GM12878 (cell line): ENCODE results near the gene SEMA3C. TPM values are rescaled to one million over a fixed set of nuclear protein-coding genes. Genes with fewer than 3 reads are reported as not detected.

Experiments used
- ATAC-seq: fragments of 200-7000 bp; cut with Tn5 transposase; 3 replicates; pipeline ENCODE4 v1.9.1; 2020; ENCODE audit warnings: mild to moderate bottlenecking, moderate library complexity
- BruUV-seq: library from RNA; stranded (reverse); fragments of 400-500 nt; replicated peaks from 2 replicates; lab custom pipeline; 2021; lab: Mats Ljungman, UMichigan
- CTCF ChIA-PET: fragments of 300-600 bp; sonication (Branson Sonifier 250); formaldehyde crosslinking; extraction: SDS; loops from one replicate; lab custom pipeline; 2021; ENCODE audit warnings: inconsistent platforms; lab: Yijun Ruan, JAX
- POLR2A ChIA-PET: fragments of 350-600 bp; formaldehyde crosslinking; extraction: SDS; loops from one replicate; lab custom pipeline; 2021; ENCODE audit warnings: inconsistent platforms; lab: Charles Lee
- RAD21 ChIA-PET: fragments of 300-600 bp; sonication (Branson Sonifier 250); formaldehyde crosslinking; loops from one replicate; lab custom pipeline; 2023; ENCODE audit warnings: antibody characterized with exemption; ENCODE audit not compliant: unreplicated experiment; lab: Charles Lee
- SMC1A ChIA-PET: fragments of 300-600 bp; sonication (Branson Sonifier 250); formaldehyde crosslinking; loops from one replicate; lab custom pipeline; 2023; ENCODE audit not compliant: unreplicated experiment, uncharacterized antibody; lab: Charles Lee
- DNase-seq: peaks from one replicate; pipeline ENCODE4 v3.0.0-alpha.2; 2011; ENCODE audit warnings: low read depth, low spot score
- FAIRE-seq: peaks from 3 replicates; lab custom pipeline; 2011; peaks lifted over from hg19 to GRCh38; lab: Jason Lieb, UNC
- H2AFZ ChIP-seq: 2 replicates; pipeline ENCODE4 v1.6.0; 2011; ENCODE audit warnings: low read depth, low read length, control low read depth; ENCODE audit not compliant: control insufficient read depth
- H3K27ac ChIP-seq: 2 replicates; pipeline ENCODE4 v1.5.1; 2011; ENCODE audit warnings: control low read depth; ENCODE audit not compliant: control insufficient read depth, insufficient read depth
- H3K27me3 ChIP-seq, 2 experiments: replicated peaks in 1 of 2; 2 replicates each; pipeline versions ENCODE4 v1.6.0 to v1.6.1; 2011; ENCODE audit warnings: low read length in 1 of 2; ENCODE audit not compliant: control insufficient read depth in 2 of 2, insufficient read depth in 2 of 2
- H3K36me3 ChIP-seq, 2 experiments: 2 replicates each; pipeline ENCODE4 v1.5.1; 2011; ENCODE audit warnings: low read length in 1 of 2; ENCODE audit not compliant: control insufficient read depth in 2 of 2, insufficient read depth in 2 of 2
- H3K4me1 ChIP-seq: 2 replicates; pipeline ENCODE4 v1.6.1; 2011; ENCODE audit warnings: mild to moderate bottlenecking, low read length, moderate library complexity, mixed read lengths; ENCODE audit not compliant: control insufficient read depth, insufficient read depth
- H3K4me2 ChIP-seq: 2 replicates; pipeline ENCODE4 v1.6.0; 2011; ENCODE audit warnings: control low read depth; ENCODE audit not compliant: control insufficient read depth, insufficient read depth
- H3K4me3 ChIP-seq: fragments of 200-600 bp; sonication (generic); 2 replicates; pipeline ENCODE4 v1.5.1; 2016
- H3K79me2 ChIP-seq: 2 replicates; pipeline ENCODE4 v1.6.0; 2011; ENCODE audit warnings: low read length; ENCODE audit not compliant: control insufficient read depth, insufficient read depth
- H3K9ac ChIP-seq: 2 replicates; pipeline ENCODE4 v1.8.0; 2011; ENCODE audit warnings: low read length, control low read depth, mixed read lengths; ENCODE audit not compliant: control insufficient read depth, insufficient read depth
- H3K9me3 ChIP-seq: replicated peaks from 3 replicates; pipeline ENCODE4 v1.5.1; 2011; ENCODE audit warnings: mild to moderate bottlenecking, low read length; ENCODE audit not compliant: control insufficient read depth, insufficient read depth
- H4K20me1 ChIP-seq: 2 replicates; pipeline ENCODE4 v1.6.0; 2011; ENCODE audit not compliant: control insufficient read depth, insufficient read depth
- BACH1 ChIP-seq: fragments of 450-650 bp; IDR thresholded peaks from 2 replicates; pipeline ENCODE4 v1.6.1; 2017; ENCODE audit warnings: mild to moderate bottlenecking, borderline replicate concordance
- EED ChIP-seq: sonication (generic); IDR thresholded peaks from 2 replicates; pipeline ENCODE4 v1.6.1; 2016; ENCODE audit warnings: antibody characterized with exemption, low read depth
- EP300 ChIP-seq, 2 experiments: fragments of 150-350 bp in 1 of 2; IDR thresholded peaks; 2 replicates each; pipeline ENCODE4 v1.6.1; 2011 to 2012; ENCODE audit warnings: low read depth in 2 of 2, low read length in 2 of 2, borderline replicate concordance in 1 of 2, improper control_type of control experiment in 1 of 2, inconsistent platforms in 1 of 2; ENCODE audit not compliant: control insufficient read depth in 1 of 2
- PAX5 ChIP-seq: IDR thresholded peaks from 2 replicates; pipeline ENCODE4 v1.6.1; 2011; ENCODE audit warnings: low read depth, low read length, borderline replicate concordance
- RBBP5 ChIP-seq: fragments of 200-600 bp; sonication (generic); conservative IDR thresholded peaks from 2 replicates; pipeline ENCODE4 v1.6.1; 2016
- RUNX3 ChIP-seq: IDR thresholded peaks from 2 replicates; pipeline ENCODE4 v1.6.1; 2012; ENCODE audit warnings: low read length, inconsistent platforms
- SMC3 ChIP-seq: IDR thresholded peaks from 2 replicates; pipeline ENCODE4 v1.6.1; 2011; ENCODE audit warnings: low read length, improper control_type of control experiment, borderline replicate concordance
- WGBS: methylation state at CpG from one replicate; pipeline ENCODE4 v1.1.6; 2016; ENCODE audit warnings: low lambda C conversion rate; ENCODE audit not compliant: insufficient replicate concordance, insufficient coverage; ENCODE audit errors: missing lambda C conversion rate; 5-methylcytosine and 5-hydroxymethylcytosine counted together
- in situ Hi-C: fragments of 300-500 bp; cut with MboI; formaldehyde crosslinking; loops from 9 replicates; pipeline ENCODE4 v1.14.3; 2018; ENCODE audit warnings: mixed read lengths
- intact Hi-C: fragments of 100-400 bp; cut with micrococcal nuclease; formaldehyde crosslinking; loops from one replicate; pipeline ENCODE4 v1.14.2; 2022; ENCODE audit not compliant: unreplicated experiment
- polyA plus RNA-seq, 11 experiments: library from polyadenylated mRNA; depleted of rRNA in 4 of 11; unstranded in 6 of 11; stranded (reverse) in 5 of 11; fragments of >200 nt; fragmentation: Nextera tagmentation in 4 of 11; fragmentation: Illumina TruSeq in 1 of 11; extraction: Ambion mirVana in 4 of 11; extraction: Trizol in 1 of 11; gene quantifications; 1 replicate in 1 of 11; 2 replicates in 10 of 11; pipeline versions ENCODE4 v1.2.1 to v1.2.3, GENCODE V29; 2011 to 2016; ENCODE audit warnings: inconsistent platforms in 2 of 11, missing spikeins in 2 of 11, low read depth in 1 of 11
- total RNA-seq, 4 experiments: library from RNA; depleted of rRNA in 3 of 4; stranded (reverse); fragments of >200 nt in 3 of 4; fragmentation: Illumina TruSeq in 1 of 4; extraction: Trizol in 1 of 4; gene quantifications; 2 replicates each; pipeline versions ENCODE4 v1.2.1 to v1.2.3, GENCODE V29; 2013 to 2021
- TF ChIP-seq, protein P1 (sequence below): fragments of 450-650 bp; IDR thresholded peaks from 2 replicates; pipeline ENCODE4 v1.6.1; 2017; ENCODE audit warnings: mild to moderate bottlenecking, low read depth, inconsistent platforms; ENCODE audit not compliant: poor library complexity, severe bottlenecking
- TF ChIP-seq, protein P2 (sequence below): IDR thresholded peaks from 2 replicates; pipeline ENCODE4 v1.6.1; 2011; ENCODE audit warnings: borderline replicate concordance, low read depth, mild to moderate bottlenecking, moderate library complexity, mixed read lengths, low read length; ENCODE audit not compliant: insufficient read depth; ENCODE audit errors: extremely low read length

The SEMA3C gene
- total and polyA plus RNA-seq, 10 of the 15 experiments (the other 5 are each of a cell fraction or from before 2014, with no cell fraction given): 0.01 to 0.41 (median 0.11) TPM; not detected in 6

DNA sequence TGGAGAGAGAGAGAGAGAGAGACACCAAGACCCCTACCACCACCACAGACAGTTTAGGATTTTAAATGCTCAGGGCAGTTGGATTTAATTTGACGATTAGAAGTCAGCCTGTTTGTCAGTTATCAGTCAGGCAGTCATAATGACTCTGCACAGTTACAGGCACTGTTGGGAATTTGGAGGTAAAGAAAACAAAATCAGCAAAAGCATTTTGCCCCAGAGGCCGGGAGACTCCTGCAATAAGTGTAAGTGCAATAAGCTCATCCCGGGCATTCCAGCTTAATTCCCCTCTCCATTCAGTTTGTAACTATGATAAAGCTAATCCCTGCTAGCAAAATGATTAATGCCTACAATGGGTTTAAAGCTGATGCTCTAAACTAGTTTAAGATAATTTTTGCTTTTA is 13.5 kb downstream of the SEMA3C start:
- Histone ChIP-seq H3K4me3 (no peak overlapping the region), H3K9ac (no peak overlapping the region), H2AFZ (no peak overlapping the region), H3K9me3 (no peaks in the 10 kb centered on the region), H3K27ac (no peak overlapping the region), H3K27me3 (no peaks in the 10 kb centered on the region), H3K79me2 (no peaks in the 10 kb centered on the region), H4K20me1 (no peaks in the 10 kb centered on the region), H3K4me2 (no peak overlapping the region), H3K4me1 (no peaks in the 10 kb centered on the region), H3K36me3 (no peaks in the 10 kb centered on the region)
- in situ Hi-C loops (no loop called here), intact Hi-C loops (loop anchor here (10.0 kb wide), 1 partner anchor 59 kb away; no protein-coding TSS in a partner anchor)
- DNase-seq (no peak), FAIRE-seq (no peak), ATAC-seq (no peak)
- BruUV-seq: no TSS peak
- ChIA-PET SMC1A (interaction anchor here (0.6 kb wide), 1 partner anchor 349 kb away, joined by 3 read pairs; no protein-coding TSS in a partner anchor), CTCF (no interaction called here), POLR2A (no interaction called here), RAD21 (no interaction called here)
- TF ChIP-seq SMC3 (no peak), EP300 (IDR thresholded peaks at IDR 0.05; ENCODE audit: borderline replicate concordance in 1 of 2, control insufficient read depth in 1 of 2, low read depth in 2 of 2, low read length in 2 of 2) (no peak), PAX5 (no peak), EED (no peak), RUNX3 (no peak), BACH1 (no peak), RBBP5 (no peak)
- TF ChIP-seq, protein P1, sequence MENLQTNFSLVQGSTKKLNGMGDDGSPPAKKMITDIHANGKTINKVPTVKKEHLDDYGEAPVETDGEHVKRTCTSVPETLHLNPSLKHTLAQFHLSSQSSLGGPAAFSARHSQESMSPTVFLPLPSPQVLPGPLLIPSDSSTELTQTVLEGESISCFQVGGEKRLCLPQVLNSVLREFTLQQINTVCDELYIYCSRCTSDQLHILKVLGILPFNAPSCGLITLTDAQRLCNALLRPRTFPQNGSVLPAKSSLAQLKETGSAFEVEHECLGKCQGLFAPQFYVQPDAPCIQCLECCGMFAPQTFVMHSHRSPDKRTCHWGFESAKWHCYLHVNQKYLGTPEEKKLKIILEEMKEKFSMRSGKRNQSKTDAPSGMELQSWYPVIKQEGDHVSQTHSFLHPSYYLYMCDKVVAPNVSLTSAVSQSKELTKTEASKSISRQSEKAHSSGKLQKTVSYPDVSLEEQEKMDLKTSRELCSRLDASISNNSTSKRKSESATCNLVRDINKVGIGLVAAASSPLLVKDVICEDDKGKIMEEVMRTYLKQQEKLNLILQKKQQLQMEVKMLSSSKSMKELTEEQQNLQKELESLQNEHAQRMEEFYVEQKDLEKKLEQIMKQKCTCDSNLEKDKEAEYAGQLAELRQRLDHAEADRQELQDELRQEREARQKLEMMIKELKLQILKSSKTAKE: no peak
- TF ChIP-seq, protein P2, sequence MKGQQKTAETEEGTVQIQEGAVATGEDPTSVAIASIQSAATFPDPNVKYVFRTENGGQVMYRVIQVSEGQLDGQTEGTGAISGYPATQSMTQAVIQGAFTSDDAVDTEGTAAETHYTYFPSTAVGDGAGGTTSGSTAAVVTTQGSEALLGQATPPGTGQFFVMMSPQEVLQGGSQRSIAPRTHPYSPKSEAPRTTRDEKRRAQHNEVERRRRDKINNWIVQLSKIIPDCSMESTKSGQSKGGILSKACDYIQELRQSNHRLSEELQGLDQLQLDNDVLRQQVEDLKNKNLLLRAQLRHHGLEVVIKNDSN: no peak
- WGBS: 16% methylated on average over 3 of the region's 3 CpGs
